Immature natural killer cell (primary cell): ENCODE data around the gene TRAF3IP3. TPM values are rescaled to one million over a fixed set of nuclear protein-coding genes. Genes with fewer than 3 reads are reported as not detected.
"Not testable (repeated sequence)": the region's sequence is repeated elsewhere in the genome, so short reads cannot be mapped to it uniquely, and the experiment has no call there.

Source experiments
- DNase-seq, 3 donors: peaks; one replicate each; pipeline ENCODE4 v3.0.0; 2022; ENCODE audit warnings: mixed read lengths in 1 of 3
- H3K27ac Mint-ChIP-seq, 6 donors: one replicate each; pipeline ENCODE4 v1.8.0; 2020; ENCODE audit warnings: mixed read lengths in 6 of 6, mild to moderate bottlenecking in 5 of 6, inconsistent platforms in 4 of 6, moderate library complexity in 3 of 6
- H3K27me3 Mint-ChIP-seq, 3 donors: one replicate each; pipeline ENCODE4 v1.8.0; 2020 to 2021; ENCODE audit warnings: low read depth in 3 of 3, mild to moderate bottlenecking in 3 of 3, mixed read lengths in 3 of 3, moderate library complexity in 3 of 3, inconsistent platforms in 1 of 3
- H3K36me3 Mint-ChIP-seq, 3 donors: one replicate each; pipeline ENCODE4 v1.8.0; 2020; ENCODE audit warnings: mixed read lengths in 3 of 3, inconsistent platforms in 2 of 3, mild to moderate bottlenecking in 2 of 3
- H3K4me1 Mint-ChIP-seq, 2 donors: one replicate each; pipeline ENCODE4 v1.8.0; 2020; ENCODE audit warnings: inconsistent platforms in 2 of 2, mild to moderate bottlenecking in 2 of 2, mixed read lengths in 2 of 2, moderate library complexity in 1 of 2
- H3K4me3 Mint-ChIP-seq, 5 donors: one replicate each; pipeline ENCODE4 v1.8.0; 2020; ENCODE audit warnings: mild to moderate bottlenecking in 5 of 5, mixed read lengths in 5 of 5, inconsistent platforms in 3 of 5, moderate library complexity in 3 of 5
- H3K9me3 Mint-ChIP-seq, 6 donors: one replicate each; pipeline ENCODE4 v1.8.0; 2020; ENCODE audit warnings: mild to moderate bottlenecking in 6 of 6, mixed read lengths in 6 of 6, inconsistent platforms in 4 of 6, moderate library complexity in 3 of 6
- polyA plus RNA-seq, 3 donors: library from polyadenylated mRNA; unstranded; fragments of 300-500 nt; fragmentation: Illumina TruSeq; gene quantifications; one replicate each; pipeline ENCODE4 v1.2.3, GENCODE V29; 2021

Gene TRAF3IP3
- polyA plus RNA-seq, 3 donors from 2014 or later, result 232 to 341 (median 287) TPM

DNA sequence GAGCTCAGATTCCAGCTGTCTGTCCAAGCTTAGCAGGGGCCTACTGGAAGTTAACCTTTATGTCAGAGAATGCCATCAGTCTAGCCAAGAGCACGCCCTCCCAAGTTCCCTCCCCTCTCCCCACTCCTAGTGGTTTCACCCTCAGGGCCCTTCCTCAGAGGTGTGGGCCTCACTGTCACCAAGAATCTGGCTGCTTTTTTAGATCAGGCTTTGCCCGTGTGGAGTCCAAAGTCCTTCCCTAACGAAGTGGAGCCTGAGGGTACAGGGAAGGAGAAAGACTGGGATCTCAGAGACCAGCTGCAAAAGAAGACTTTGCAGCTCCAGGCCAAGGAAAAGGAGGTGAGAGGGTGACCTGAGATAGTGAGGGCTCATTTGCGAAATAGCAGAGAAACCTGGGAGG, 24.4 kb downstream of the TRAF3IP3 start:
- no peak for DNase-seq
- H3K36me3 Mint-ChIP-seq, result peaks cover 30 to 54% (median 31%) of the 10 kb centered on the region in 3 donors

DNA sequence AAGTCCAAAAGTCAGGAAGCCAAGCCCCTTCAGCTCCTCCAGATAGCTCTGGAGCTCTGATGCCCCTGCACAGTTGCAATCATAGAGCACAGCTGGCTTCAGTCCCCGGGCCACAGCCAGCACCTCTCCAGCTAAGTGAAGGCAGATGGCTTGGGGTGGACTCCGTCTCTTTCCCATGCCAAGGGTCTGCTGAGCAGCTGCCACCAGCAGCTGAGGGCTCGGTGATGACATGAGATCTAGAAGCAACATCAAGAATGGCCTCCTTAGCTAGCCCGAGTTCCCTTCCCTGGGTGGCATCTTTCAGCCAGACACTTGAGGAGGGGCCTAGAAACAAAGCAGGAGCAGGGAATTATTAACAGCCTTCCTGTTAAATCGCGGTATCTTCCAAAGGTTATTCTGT, 27.5 kb downstream of the TRAF3IP3 start:
- Mint-ChIP-seq H3K27ac (peak overlapping the region; percentile 95 to 100 (median 96)), H3K4me3 (peak overlapping the region; percentile 29 to 98 (median 89)), H3K4me1 (peaks cover 38 to 47% of the 10 kb centered on the region in 2 donors), H3K9me3 (no peaks in the 10 kb centered on the region), H3K36me3 (peaks cover 22 to 41% (median 24%) of the 10 kb centered on the region in 3 donors), H3K27me3 (peaks cover 9 to 12% (median 11%) of the 10 kb centered on the region in 3 donors)
- no peak for DNase-seq

More for the DNA sequence above, 24.4 kb downstream of the TRAF3IP3 start:
- Mint-ChIP-seq H3K9me3 (no peaks in the 10 kb centered on the region), H3K4me3 (no peak overlapping the region), H3K27ac (peak overlapping the region in 5 of 6 donors; percentile 53 to 82 (median 72)), H3K27me3 (peaks cover 5 to 12% (median 11%) of the 10 kb centered on the region in 3 donors), H3K4me1 (peaks cover 37 to 45% of the 10 kb centered on the region in 2 donors)

DNA sequence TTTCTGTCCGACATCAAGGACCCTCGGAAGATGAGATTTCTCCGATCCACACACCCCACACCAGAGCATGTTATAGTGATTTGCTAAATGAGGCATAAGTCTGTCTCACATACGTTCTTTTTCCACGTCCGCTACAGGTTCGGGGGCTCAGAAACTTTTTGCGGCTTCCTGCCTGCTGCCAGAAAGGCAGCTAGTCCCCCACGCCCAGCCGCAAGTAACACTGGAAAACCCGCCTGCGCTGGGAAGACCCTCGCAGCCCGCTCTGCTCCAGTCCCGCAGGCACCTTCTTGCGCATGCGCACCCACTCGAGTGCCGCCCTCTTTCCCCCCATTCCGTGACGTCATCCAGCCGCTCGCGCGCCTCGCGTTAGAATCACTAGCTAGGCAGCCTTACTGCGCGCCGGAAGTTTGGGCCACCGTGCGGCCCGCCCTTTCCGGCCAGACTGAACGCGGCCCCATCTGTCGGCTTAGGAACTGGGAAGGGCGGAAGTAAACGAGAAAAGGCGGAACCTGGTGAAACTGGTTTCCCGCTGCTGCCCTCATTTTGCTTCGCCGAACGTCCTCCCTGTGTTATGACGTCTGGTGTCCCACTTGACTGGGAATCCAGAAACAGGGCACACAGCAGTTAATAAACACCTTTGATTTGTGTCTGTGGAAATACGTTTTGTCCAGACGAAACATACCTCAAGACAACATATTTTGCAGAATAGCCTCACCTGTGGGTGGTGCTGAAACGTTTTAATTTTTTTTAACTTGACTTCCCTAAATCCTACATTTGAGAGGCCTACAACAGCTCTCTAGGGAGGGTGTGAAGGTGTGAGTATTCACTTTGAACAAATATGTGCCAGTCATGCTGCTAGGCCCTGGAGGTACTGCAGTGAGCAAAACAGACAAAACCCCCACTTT, 28.7 kb downstream of the TRAF3IP3 start, which contains the start of gene C1orf74:
C1orf74 (minus strand) TSS at position 295 of the 905 bp plus-strand sequence. CDS start 925 bp downstream, outside the sequence.
- peak; percentile 99 for DNase-seq
- H3K27ac Mint-ChIP-seq, result peak within 1 kb of the TSS; percentile 95 to 100 (median 96)
- H3K4me3 Mint-ChIP-seq, result peak within 1 kb of the TSS; percentile 89 to 98 (median 94)
- no peaks in the 10 kb centered on the region for H3K9me3 Mint-ChIP-seq
- peaks cover 23 to 38% (median 28%) of the 10 kb centered on the region in 3 donors for H3K36me3 Mint-ChIP-seq
- peaks cover 10 to 12% (median 11%) of the 10 kb centered on the region in 3 donors for H3K27me3 Mint-ChIP-seq
- peaks cover 31 to 37% of the 10 kb centered on the region in 2 donors for H3K4me1 Mint-ChIP-seq

- Mint-ChIP-seq H3K4me1 (peaks cover 28 to 32% of the 10 kb centered on the region in 2 donors), H3K9me3 (no peaks in the 10 kb centered on the region), H3K27me3 (peaks cover 10 to 12% (median 11%) of the 10 kb centered on the region in 3 donors), H3K36me3 (peaks cover 25 to 41% (median 33%) of the 10 kb centered on the region in 3 donors), H3K4me3 (peak overlapping the region in 3 of 5 donors; percentile 4 to 89 (median 61)), H3K27ac (peak overlapping the region; percentile 95 to 100 (median 96))
- no peak for DNase-seq
These were observed 29.7 kb downstream of the TRAF3IP3 start for GRCh38 chr1:209785592-209785991.

DNA sequence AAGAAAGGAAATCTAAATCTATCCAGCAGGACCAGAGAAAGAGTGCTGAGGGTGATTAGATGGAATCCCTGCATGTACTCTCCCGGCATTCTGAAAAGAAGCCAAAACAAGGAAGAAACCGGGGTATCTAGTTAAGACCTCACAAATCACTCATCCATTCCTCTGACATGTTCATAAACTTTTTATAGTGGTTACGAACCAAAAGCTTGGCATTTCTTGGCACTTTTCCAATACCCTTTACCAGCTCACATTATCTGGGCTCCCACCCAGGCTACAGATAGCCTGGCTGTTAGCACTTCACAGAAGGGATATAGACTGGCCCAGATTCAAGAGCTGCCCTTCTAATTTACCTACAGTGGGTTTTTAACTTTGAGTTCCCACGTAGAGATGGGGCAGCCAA, 30.3 kb downstream of the TRAF3IP3 start:
- H3K36me3 Mint-ChIP-seq, result peaks cover 25 to 46% (median 35%) of the 10 kb centered on the region in 3 donors
- peaks cover 10 to 12% (median 11%) of the 10 kb centered on the region in 3 donors for H3K27me3 Mint-ChIP-seq
- peaks cover 28 to 32% of the 10 kb centered on the region in 2 donors for H3K4me1 Mint-ChIP-seq
- H3K27ac Mint-ChIP-seq, result peak overlapping the region in 4 of 6 donors; percentile 68 to 96 (median 82)
- H3K9me3 Mint-ChIP-seq, result no peaks in the 10 kb centered on the region
- no peak for DNase-seq
- peak overlapping the region in 1 of 5 donors; percentile 28 for H3K4me3 Mint-ChIP-seq

GRCh38 chr1:209787551-209787950, 31.7 kb downstream of the TRAF3IP3 start:
- Mint-ChIP-seq H3K36me3 (peaks cover 22 to 42% (median 39%) of the 10 kb centered on the region in 3 donors), H3K4me1 (peaks cover 27 to 30% of the 10 kb centered on the region in 2 donors), H3K27ac (peak overlapping the region in 2 of 6 donors; percentile 3 to 69), H3K27me3 (peaks cover 10 to 12% (median 11%) of the 10 kb centered on the region in 3 donors), H3K4me3 (no peak overlapping the region), H3K9me3 (no peaks in the 10 kb centered on the region)
- no peak for DNase-seq

DNA sequence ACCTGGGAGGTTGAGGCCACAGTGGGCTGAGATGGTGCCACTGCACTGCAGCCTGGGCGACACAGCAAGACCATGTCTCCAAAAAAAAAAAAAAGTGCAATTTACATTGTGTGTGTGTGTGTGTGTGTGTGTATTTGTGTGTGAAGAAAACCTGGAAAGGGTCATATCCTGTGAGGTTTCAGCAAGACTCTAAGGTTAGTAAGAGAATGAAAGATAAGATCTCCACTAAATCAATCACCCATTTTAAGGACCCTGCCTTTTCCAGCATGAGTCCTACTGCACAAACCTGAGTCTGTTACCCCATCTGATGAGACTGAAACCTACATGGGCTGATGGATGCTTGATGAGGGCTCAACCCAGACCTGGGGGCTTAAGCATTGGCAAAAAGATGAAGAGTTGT, 33.4 kb downstream of the TRAF3IP3 start:
- Mint-ChIP-seq H3K4me1 (peaks cover 13 to 14% of the 10 kb centered on the region in 2 donors), H3K27ac (no peak overlapping the region), H3K36me3 (peaks cover 31 to 55% (median 52%) of the 10 kb centered on the region in 3 donors), H3K27me3 (peaks cover 7 to 9% (median 7%) of the 10 kb centered on the region in 3 donors), H3K9me3 (peaks cover 0 to 4% (median 0%) of the 10 kb centered on the region in 6 donors), H3K4me3 (no peak overlapping the region)
- DNase-seq, result no peak

DNA sequence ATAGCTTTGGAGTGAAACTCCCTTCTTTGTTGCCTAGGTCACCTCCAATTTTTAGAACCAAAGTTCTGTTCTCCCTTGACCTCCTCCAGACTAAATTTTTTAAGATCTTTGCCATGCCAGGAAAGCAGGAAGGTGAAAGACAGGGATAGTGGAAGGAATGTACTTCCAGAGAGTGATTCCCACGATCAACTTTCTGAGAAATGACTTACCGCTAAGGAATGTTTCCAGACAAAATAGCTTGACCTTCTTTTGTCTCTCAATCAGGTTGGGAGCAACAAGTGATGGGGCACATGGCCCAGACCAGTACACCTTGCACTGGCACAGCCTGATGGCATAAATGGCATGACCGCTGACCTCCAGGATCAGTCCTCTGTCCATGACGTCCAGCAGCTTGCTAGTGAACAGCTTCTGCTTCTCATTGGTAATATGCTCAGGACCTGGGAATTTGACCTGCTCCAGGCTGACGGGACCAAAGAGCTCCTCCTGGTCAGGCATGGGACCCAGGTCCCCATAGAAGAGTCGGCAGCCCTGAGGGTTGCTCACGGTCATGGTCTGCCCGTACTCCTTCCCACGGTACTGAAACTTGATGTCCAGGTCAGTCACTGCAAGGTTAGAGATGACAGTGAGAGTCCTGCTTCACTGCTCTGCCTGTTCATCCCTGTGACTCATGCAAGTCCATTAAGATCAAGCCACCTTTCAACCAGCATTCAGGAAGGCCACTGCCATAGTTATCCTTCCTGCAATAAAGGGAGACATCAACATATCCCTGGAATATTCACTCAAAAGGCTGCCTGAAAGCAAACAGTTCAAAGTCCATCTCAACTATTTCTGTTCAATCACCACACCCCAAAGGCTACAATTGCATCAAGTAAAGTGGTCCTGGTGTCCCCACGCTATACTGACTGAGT, 34.7 kb downstream of the TRAF3IP3 start:
- Mint-ChIP-seq H3K27me3 (peaks cover 0 to 6% (median 4%) of the 10 kb centered on the region in 3 donors), H3K4me3 (no peak overlapping the region), H3K9me3 (peaks cover 0 to 4% (median 0%) of the 10 kb centered on the region in 6 donors), H3K27ac (no peak overlapping the region), H3K36me3 (peaks cover 43 to 68% (median 64%) of the 10 kb centered on the region in 3 donors), H3K4me1 (peaks cover under 1 to 1% of the 10 kb centered on the region in 2 donors)
- DNase-seq, result no peak

GRCh38 chr1:209791920-209792319, 36.1 kb downstream of the TRAF3IP3 start:
- peaks cover 48 to 73% (median 73%) of the 10 kb centered on the region in 3 donors for H3K36me3 Mint-ChIP-seq
- no peak overlapping the region for H3K27ac Mint-ChIP-seq
- no peaks in the 10 kb centered on the region for H3K4me1 Mint-ChIP-seq
- H3K27me3 Mint-ChIP-seq, result peaks cover 0 to 7% (median 4%) of the 10 kb centered on the region in 3 donors
- DNase-seq, result no peak
- no peak overlapping the region for H3K4me3 Mint-ChIP-seq
- peaks cover 0 to 4% (median 0%) of the 10 kb centered on the region in 6 donors for H3K9me3 Mint-ChIP-seq

- H3K36me3 Mint-ChIP-seq, result peaks cover 49 to 71% (median 57%) of the 10 kb centered on the region in 3 donors
These were observed 37.9 kb downstream of the TRAF3IP3 start for GRCh38 chr1:209793711-209794110.

DNA sequence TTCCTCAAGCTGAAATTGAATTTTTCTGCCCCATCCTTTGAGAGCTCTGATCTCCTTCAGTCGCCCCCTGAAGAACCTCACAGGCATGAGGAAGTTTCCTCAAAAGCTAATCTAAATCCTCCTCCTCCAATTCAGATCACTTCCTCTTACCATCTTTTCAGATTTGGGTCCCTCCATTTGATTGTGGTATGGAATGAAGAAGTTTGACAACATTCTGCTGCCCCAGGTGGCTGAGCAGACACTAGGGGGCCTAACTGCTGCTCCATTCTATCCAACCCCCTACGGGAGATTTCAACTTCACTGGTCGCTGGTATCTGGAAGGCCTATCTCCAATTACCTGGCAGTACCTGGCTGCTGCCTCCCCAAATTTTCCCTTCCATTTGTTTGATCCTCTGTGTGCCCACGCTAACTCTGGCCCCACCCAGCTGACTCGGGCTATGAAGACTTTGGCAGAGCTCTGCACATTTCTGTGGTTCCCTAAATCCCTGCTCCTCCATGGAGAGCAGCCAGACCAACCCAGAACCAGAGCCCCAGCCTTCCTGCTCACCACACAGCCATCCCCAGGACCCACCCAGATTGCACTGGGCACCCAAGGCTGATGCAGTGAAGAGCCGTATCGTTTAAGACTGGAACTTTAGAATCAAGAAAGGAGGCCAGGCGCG, 42.3 kb downstream of the TRAF3IP3 start:
- H3K4me3 Mint-ChIP-seq, result no peak overlapping the region
- no peaks in the 10 kb centered on the region for H3K4me1 Mint-ChIP-seq
- H3K27ac Mint-ChIP-seq, result no peak overlapping the region
- peaks cover 38 to 45% (median 38%) of the 10 kb centered on the region in 3 donors for H3K36me3 Mint-ChIP-seq
- peaks cover 0 to 2% (median 0%) of the 10 kb centered on the region in 6 donors for H3K9me3 Mint-ChIP-seq
- H3K27me3 Mint-ChIP-seq, result peaks cover 0 to 4% (median 4%) of the 10 kb centered on the region in 3 donors
- DNase-seq, result no peak

More at GRCh38 chr1:209793711-209794110, 37.9 kb downstream of the TRAF3IP3 start:
- not testable (repeated sequence) for H3K4me3 Mint-ChIP-seq, H3K27me3 Mint-ChIP-seq, H3K4me1 Mint-ChIP-seq, DNase-seq, H3K27ac Mint-ChIP-seq, H3K9me3 Mint-ChIP-seq

DNA sequence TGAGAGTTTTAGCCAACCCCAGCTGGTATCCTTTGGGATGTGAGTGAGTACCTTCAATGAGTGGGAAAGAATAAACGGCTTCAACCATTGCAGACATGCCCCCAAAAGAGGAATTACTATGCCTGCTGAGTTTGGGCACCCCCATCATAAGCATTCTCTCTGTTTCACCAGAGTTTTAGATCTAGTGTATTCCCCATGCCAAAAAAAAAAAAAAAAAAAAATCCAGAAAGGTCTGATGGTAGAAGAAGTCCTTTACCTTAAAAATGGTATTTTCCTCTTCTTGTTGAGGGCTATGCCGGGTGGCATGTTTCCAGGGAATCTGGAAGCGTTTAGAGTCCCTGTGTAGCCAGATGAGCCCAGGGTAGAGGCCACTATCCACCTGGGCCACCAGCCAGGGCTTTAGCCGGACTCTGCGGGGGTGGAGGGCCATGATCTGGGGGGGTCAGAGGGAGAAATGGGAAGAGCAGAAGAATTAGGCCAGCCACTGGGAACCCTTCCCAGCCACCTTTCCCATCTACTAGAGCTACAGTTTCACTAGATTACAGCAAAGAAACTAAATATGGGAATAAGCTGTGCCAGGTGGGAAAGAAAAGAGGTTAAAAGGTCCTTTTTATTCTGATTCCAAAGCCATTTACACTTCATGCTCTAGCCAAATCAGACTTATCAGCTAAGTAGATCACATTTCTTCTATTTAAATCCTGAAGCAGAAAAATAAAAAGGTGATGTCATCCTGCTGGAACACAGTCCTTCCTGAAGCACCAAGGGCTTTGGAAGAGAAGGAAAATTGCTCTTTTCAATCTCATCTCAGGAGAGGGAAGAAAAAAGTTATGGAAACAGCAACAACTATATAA, 45.4 kb downstream of the TRAF3IP3 start:
- no peak overlapping the region for H3K4me3 Mint-ChIP-seq
- H3K27ac Mint-ChIP-seq, result no peak overlapping the region
- no peak for DNase-seq
- H3K9me3 Mint-ChIP-seq, result no peaks in the 10 kb centered on the region
- H3K4me1 Mint-ChIP-seq, result peaks cover 15% of the 10 kb centered on the region in 2 donors
- H3K27me3 Mint-ChIP-seq, result peaks cover 0 to 7% (median 3%) of the 10 kb centered on the region in 3 donors
- peaks cover 13 to 21% (median 20%) of the 10 kb centered on the region in 3 donors for H3K36me3 Mint-ChIP-seq
